SJSA1 (cell line): ENCODE results near the gene ZCCHC9. TPM values are rescaled to one million over a fixed set of nuclear protein-coding genes. Genes with fewer than 3 reads are reported as not detected.

Experiments
- DNase-seq, 2 experiments: peaks; one replicate each; pipeline ENCODE4 v3.0.0-alpha.2; 2015 to 2020; ENCODE audit warnings: low spot score in 2 of 2, low read depth in 1 of 2
- H3K27ac ChIP-seq: fragments of 250-450 bp; sonication (Bioruptor Pico); 2 replicates; pipeline ENCODE4 v1.5.1; 2020; ENCODE audit warnings: mild to moderate bottlenecking, moderate library complexity
- H3K27me3 ChIP-seq: fragments of 250-450 bp; sonication (Bioruptor Pico); replicated peaks from 2 replicates; pipeline ENCODE4 v1.5.1; 2020; ENCODE audit warnings: mild to moderate bottlenecking, moderate library complexity
- H3K36me3 ChIP-seq: fragments of 250-450 bp; sonication (Bioruptor Pico); 2 replicates; pipeline ENCODE4 v1.5.1; 2020; ENCODE audit warnings: mild to moderate bottlenecking
- H3K4me1 ChIP-seq: fragments of 250-450 bp; sonication (Bioruptor Pico); replicated peaks from 2 replicates; pipeline ENCODE4 v1.6.1; 2021; ENCODE audit warnings: mild to moderate bottlenecking
- H3K4me3 ChIP-seq: fragments of 250-450 bp; sonication (Bioruptor Pico); 2 replicates; pipeline ENCODE4 v1.5.1; 2020; ENCODE audit warnings: mild to moderate bottlenecking
- H3K9me3 ChIP-seq: fragments of 250-450 bp; sonication (Bioruptor Pico); replicated peaks from 2 replicates; pipeline ENCODE4 v1.5.1; 2020; ENCODE audit warnings: mild to moderate bottlenecking
- total RNA-seq: library from RNA; depleted of rRNA; stranded (reverse); fragments of >200 nt; shearing (Covaris generic); gene quantifications from 2 replicates; pipeline ENCODE4 v1.2.3, GENCODE V29; 2014; rRNA removed

ZCCHC9 gene
- total RNA-seq, 1 experiment from 2014 or later = 33.2 TPM

DNA sequence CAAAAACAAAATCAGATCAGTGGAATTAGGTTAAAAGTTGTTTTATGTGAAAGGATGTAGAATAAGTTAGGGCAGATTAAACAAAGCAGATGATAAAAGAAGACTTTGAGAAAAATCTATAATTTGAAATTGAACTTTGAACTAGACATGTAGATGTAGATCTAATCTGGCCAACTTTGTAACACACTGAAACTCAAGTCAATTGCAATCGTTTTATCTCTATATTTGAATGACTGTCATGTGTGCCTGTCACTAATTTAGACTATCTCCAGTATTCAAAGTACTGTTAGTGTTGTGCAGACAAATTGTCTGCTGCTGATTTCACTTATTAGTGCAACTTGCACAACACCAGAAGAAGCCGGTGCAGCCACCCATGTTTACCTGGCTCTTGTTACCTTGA is 52.7 kb downstream of the ZCCHC9 start:
- Histone ChIP-seq H3K27me3 (0 out of 2 replicates have a peak, but pooled peaks cover 4% of the 10 kb centered on the region), H3K4me3 (no peak overlapping the region), H3K9me3 (no peaks in the 10 kb centered on the region), H3K4me1 (no peaks in the 10 kb centered on the region), H3K36me3 (no peaks in the 10 kb centered on the region), H3K27ac (no peak overlapping the region)
- DNase-seq = no peak

- DNase-seq = no peak
- Histone ChIP-seq H3K9me3 (no peaks in the 10 kb centered on the region), H3K27ac (no peak overlapping the region), H3K36me3 (no peaks in the 10 kb centered on the region), H3K4me1 (no peaks in the 10 kb centered on the region), H3K27me3 (0 out of 2 replicates have a peak, but pooled peaks cover 4% of the 10 kb centered on the region), H3K4me3 (no peak overlapping the region)
Measured at GRCh38 chr5:81355291-81356251, 54.2 kb downstream of the ZCCHC9 start.

GRCh38 chr5:81359108-81359507 is 57.7 kb downstream of the ZCCHC9 start:
- H3K4me1 ChIP-seq = no peaks in the 10 kb centered on the region

DNA sequence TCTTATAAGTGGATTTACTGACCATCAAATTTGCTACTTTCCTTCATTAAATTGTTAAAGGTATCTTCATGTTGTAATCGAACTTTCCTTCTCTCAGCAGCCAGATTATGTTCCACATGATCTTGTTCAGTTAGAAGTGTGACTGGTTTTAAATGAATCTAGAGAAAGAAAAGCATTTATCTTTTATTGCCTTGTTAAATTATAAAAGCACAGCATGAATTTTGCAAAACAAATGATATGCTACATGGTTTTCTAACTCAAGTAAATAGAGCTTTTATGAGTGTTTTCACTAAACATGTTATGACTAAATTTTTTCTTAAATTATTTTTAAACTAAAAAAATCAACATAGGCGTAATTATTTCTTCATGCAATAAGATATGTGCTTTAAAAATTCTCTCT is 58.5 kb downstream of the ZCCHC9 start:
- Histone ChIP-seq H3K9me3 (no peaks in the 10 kb centered on the region), H3K27me3 (0 out of 2 replicates have a peak, but pooled peaks cover 2% of the 10 kb centered on the region), H3K4me1 (no peaks in the 10 kb centered on the region), H3K36me3 (no peaks in the 10 kb centered on the region), H3K4me3 (no peak overlapping the region), H3K27ac (no peak overlapping the region)
- DNase-seq = no peak

More at GRCh38 chr5:81359108-81359507, 57.7 kb downstream of the ZCCHC9 start:
- Histone ChIP-seq H3K9me3 (no peaks in the 10 kb centered on the region), H3K27ac (no peak overlapping the region), H3K27me3 (0 out of 2 replicates have a peak, but pooled peaks cover 2% of the 10 kb centered on the region), H3K4me3 (no peak overlapping the region), H3K36me3 (no peaks in the 10 kb centered on the region)
- no peak for DNase-seq

- Histone ChIP-seq H3K27ac (no peak overlapping the region), H3K9me3 (no peaks in the 10 kb centered on the region), H3K27me3 (0 out of 2 replicates have a peak, but pooled peaks cover 2% of the 10 kb centered on the region), H3K4me3 (no peak overlapping the region), H3K4me1 (no peaks in the 10 kb centered on the region), H3K36me3 (no peaks in the 10 kb centered on the region)
- no peak for DNase-seq
Measured at GRCh38 chr5:81360640-81361039, 59.3 kb downstream of the ZCCHC9 start.

- no peaks in the 10 kb centered on the region for H3K4me1 ChIP-seq
Measured at GRCh38 chr5:81361600-81361999, 60.2 kb downstream of the ZCCHC9 start.

More at GRCh38 chr5:81361600-81361999, 60.2 kb downstream of the ZCCHC9 start:
- Histone ChIP-seq H3K36me3 (no peaks in the 10 kb centered on the region), H3K4me3 (no peak overlapping the region), H3K27me3 (0 out of 2 replicates have a peak, but pooled peaks cover 2% of the 10 kb centered on the region), H3K27ac (no peak overlapping the region), H3K9me3 (no peaks in the 10 kb centered on the region)
- no peak for DNase-seq

Other genes with a start within 250 kb of the ZCCHC9 start
- not detected in 2 replicates for gene CKMT2, start 68.3 kb upstream of the ZCCHC9 start, total RNA-seq
- gene ACOT12, start 92.5 kb downstream of the ZCCHC9 start, total RNA-seq = not detected in 2 replicates